Umbilical cord (tissue), 2 donors: ENCODE data around the gene AMDHD2. TPM values are rescaled to one million over a fixed set of nuclear protein-coding genes. Genes with fewer than 3 reads are reported as not detected.
A peak's percentile ranks its signal among the peaks of the same experiment; 100 is the strongest.

Source experiments
- DNase-seq: peaks from one replicate; pipeline ENCODE4 v3.0.0-alpha.2; 2015; ENCODE audit warnings: low spot score
- total RNA-seq: library from RNA; depleted of rRNA; stranded (reverse); fragments of >200 nt; gene quantifications from one replicate; pipeline ENCODE4 v1.2.3, GENCODE V29; 2014; ENCODE audit warnings: low replicate concordance; ENCODE audit not compliant: insufficient read depth

Gene AMDHD2
- total RNA-seq, 1 donor from 2014 or later = 11.8 TPM

DNA sequence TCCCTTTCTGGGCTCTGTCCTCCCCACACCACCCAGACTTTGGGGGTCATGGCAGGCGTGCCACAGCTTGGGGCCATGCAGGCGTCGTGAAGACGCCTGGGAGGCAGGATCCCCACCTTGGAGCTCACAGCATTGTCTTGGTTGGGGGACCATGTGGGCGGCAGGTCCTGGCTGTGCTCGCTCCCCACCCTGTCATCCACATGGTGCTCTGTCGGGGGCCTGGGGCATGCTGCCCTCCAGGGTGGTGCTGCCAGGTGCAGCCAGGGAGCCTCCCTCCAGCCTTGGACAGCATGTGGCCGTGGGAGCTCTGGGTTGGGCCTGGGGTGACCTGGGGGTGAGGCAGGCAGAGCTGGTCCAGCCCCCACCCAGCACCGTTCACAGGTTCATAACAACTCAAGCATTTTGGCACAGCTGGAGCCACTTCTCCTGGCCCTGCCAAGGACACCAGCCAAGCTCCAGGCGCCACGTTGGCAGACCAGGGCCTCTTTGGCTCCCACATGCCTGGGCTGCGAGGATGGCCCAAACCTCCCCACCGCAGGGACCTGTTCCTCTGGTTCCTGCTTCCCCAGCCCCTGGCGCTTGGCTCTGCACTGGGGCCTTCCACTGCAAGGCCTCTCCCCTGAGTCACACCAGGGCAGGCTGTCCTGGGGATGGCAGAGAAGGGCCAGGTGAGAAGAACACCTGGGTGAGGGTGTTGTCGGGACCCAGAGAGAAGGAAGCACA is 21.5 kb upstream of the AMDHD2 start:
- no peak for DNase-seq

DNA sequence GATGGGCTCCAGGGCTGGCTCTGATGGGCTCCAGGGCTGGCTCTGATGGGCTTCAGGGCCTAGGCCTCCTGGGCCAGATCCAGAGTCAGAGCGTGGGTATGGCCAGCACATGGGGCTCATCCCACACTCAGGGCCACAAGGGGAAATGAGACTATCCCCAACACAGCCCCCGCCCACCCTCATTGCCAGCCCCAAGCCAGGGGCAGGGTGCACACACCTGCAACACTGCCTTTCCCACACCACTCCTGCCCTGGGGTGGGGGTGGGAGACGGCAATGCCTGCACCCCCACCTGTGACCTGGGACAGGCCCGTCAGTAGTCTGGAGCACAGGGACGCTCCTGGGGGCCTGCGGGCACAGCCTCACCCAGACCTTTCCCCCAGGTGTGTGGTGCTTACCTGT is 20.7 kb upstream of the AMDHD2 start:
- DNase-seq = no peak

DNA sequence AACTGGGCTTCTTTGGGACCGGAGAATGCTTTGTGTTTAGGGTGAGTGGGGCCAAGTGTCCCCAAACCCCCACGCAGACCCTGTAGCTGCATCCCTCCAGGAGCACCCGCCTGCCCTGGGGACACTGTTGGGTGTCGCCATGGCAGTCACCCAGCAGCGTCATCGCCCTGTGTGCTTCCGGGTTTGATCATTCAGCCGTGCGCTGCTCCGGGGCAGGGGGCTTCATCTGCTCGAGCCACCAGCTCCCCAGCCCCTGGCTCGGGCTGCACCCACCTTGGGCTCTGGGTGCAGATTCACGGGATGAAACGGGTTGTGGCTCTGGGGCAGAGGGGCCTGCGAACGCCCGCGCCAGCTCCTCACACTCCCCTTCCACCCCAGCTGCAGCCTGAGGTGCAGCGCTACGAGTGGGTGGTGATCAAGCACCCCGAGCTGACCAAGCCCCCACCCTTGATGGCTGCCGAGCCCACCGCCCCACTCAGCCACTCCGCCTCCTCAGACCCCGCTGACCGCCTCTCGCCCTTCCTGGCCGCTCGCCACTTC is 20.2 kb upstream of the AMDHD2 start:
- no peak for DNase-seq

DNA sequence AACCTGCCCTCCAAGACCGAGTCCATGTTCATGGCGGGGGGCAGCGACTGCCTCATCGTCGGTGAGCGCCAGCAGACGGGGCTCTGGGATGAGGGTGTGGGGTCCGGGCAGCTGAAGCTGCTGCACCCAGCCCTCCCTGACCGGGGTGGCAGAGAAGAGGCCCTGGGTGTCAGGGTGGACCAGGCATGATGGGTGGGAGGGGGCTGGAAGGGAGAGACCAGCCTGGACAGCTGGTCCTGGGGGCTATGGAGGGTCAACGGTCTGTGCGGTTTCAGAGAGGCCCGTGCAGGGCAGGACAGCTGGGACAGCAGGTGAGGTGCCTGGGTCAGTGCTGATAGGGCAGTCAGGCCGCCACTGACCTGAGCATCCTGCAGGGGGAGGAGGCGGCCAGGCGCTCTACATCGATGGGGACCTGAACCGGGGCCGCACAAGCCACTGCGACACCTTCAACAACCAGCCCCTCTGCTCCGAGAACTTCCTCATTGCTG is 19.7 kb upstream of the AMDHD2 start:
- DNase-seq = no peak

DNA sequence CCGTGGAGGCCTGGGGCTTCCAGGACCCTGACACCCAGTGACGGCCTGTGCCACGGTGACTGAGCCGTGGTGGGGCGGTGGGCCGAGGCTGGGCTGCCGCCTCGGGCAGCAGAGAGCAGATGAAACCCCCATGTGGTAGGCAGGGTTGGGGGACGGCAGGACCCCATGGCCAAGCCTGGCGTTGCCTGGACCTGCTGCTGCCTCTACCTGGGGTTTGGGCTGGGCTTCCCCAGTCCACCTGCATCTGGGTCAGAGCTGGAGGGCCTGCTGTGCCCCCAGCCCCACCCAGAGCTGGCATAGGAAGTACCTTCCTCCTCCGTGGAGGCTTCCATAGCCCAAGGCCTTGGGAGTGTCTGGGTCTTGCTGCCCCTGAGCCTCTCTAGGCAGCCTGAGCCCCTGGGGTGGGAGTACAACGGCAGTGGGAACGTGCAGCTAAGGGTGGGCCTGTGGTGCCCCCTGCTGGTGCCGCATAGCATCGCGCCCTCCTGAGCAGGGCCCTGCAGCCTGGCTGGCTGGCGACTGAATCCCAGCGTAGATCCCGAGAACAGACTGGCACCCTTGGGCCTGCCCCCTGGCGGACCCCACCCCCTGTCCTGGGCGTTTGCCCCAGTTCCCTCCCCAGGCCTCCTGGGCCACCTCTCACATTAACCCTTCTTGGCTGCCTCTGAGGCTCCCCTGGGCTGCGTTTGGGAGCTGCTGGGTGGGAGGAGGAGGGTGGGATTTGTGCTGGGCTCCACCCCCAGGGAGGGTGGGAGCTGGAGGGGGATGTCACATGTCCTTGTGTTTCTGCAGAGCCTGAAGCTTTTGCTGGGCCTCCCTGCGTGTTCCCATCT is 19.0 kb upstream of the AMDHD2 start:
- peak; percentile 93 for DNase-seq

DNA sequence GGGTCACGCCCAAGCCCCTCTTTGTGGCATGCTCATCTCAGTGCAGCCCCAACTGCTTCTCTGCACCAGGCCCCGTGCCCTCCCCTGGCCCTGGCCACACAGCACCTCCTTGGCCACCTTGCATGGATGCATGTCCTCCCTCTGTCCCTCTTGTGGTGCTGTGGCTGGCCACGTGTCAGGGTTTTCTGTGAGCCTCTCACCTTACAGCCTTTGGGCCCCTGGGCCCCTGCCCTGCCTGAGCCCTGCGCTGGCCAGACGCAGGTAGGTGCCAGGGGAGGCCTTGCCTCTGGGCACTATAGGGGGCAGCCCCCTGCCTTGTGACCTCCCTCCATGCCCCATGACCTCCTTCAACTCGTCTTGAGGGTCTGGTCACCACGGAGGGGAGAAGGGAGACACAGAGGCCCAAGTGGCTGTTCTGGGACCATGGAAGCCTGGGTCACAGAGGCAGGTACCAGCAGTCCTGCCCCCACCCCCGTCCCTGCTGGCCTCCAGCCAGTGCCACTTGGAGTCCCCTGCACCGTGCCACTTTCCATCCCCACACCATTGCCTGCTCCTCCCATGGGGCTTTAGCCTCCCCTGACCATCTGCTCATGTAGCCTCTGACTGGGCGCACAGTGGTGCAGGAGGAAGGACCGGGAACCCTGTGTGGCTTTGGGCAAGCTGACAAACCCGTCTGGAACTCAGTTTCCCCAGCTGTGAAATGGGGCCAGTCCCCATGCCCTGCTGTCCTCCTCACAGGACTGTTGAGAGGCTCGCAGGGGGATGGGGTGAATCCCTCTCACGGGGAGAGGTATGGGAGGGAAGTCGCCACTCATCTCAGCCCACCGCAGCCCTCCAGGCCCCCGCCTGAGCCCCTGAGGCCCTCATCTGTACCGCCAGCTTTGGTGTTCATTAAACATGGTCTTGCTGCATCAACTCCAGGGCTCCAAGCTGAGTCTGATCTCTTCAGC is 17.9 kb upstream of the AMDHD2 start:
- DNase-seq = no peak

DNA sequence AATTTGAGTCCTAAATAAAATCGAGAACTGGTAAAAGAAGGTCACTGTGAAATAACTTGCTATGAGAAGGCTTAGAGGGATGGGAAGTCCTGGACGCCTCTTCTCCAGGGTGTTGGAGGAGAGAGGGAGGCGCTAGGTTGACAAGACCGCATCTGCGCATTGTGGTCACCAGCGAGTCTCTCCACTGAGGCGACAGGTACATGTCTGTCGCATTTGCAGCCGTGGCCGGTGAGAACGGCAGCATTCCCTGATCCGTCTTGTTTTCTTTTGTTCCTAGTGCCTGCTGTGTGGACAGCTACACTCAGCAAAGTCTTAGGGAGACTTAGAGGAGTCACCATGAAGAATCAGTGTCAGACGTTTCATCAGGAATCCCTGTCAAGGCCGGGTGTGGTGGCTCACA is 14.5 kb upstream of the AMDHD2 start:
- no peak for DNase-seq

DNA sequence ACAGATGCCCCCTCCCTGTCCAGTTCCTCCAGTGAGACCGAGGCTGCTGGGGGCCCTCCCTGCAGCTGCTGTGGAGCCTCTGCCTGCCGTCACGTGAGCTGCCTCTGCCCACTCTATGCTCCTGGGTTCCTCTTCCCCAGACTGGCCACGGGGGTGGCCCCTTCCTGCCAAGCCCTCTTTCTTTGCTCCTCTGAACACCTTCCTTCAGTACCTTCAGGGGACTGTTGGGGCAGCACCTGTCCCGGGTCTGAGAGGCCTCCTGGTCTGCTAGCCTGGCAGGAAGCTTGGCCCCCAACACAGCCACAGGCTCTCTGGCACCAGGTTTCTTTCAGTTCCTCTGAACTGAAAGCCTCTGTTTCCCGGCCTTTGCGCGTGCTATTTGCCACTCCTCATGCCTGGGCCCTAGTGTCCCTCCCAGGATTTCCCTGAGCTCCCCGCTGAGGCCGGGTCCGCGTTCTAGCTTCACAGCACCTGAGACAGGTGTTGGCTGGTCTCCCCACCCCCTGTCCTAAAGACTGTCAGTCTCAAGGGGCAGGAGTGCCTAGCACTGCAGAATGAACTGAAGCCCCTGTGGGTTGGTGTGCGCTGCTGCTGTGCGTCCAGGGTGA is 13.0 kb upstream of the AMDHD2 start:
- DNase-seq = no peak

DNA sequence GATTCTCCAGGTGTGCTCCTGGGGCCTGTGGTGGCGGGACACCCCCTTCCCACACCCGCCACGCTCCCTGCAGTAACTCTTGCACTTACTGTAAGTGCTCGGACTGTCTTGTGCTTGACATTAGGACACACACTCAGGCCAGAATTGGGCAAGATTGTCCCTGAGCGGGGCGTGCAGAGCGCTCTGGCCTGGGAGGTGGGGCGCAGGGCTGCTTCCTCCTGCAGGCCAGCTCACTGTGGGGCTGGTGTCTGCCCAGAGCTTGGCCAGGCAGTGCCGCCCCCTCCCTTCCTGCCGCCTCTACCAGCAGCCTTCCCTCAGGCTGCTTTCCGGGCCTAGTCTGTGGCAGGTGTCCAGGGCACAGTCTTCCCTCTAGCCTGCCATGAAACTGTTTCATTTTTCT is 12.5 kb upstream of the AMDHD2 start:
- DNase-seq = no peak

DNA sequence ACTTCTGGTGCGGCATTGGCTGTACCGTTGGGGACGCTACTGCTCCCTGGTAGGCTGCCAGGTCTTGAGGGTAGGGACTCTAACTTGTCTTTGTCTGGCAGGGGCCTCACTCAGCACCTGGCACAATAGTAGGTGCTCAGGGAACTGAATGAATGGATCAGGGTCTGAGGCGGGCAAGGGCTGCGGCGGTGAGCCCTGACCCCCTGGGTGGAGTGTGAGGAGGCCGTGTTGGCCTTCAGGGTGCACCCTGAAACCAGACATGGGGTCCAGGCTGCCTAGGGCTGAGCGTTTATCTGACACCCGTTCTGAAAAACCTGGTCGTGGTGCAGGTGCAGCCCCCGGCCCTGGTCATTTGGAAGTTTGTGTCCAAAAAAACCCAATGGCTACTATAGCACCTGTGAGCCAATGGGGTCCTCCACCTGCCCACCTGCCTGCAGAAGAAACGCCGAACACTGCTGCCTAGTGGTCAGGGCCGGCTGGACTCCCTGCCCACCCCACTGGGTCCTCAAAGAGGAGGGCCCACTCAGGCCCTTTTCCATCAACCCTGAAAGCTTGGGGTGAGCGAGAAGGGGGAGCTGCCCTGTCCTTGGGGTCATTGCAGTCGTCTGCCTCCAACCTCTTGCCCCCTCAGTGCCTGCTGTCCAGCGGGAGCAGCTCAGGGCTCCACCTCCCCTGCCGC is 11.3 kb upstream of the AMDHD2 start:
- no peak for DNase-seq

DNA sequence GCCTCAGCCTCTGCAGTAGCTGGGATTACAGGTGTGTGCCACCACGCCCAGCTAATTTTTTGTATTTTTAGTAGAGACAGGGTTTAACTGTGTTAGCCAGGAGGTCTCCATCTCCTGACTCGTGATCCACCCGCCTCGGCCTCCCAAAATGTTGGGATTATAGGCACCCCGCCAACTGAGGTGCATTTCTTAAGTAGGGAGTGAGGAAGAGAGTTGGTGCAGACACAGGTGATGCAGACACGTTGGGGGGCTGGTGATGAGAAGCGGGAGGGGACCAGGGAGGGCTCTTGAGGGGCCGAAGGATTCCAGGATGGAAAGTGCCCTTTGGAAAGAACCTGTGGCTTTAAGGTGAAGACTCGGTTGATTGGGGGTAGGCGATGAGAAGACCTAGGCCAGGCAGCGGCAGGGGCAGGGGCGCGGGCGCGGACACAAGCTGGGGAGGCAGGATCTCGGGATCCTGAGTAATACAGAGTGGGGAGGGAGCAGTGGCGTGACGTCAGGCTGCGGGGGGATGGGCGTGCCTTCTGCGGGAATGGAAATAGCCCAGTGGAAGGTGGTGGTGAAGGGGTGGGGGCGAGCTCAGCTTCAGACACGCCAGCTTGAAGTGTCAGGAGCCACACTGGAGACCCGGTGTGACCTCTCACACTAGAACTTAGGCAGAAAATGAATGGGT is 8.9 kb upstream of the AMDHD2 start:
- DNase-seq = no peak

DNA sequence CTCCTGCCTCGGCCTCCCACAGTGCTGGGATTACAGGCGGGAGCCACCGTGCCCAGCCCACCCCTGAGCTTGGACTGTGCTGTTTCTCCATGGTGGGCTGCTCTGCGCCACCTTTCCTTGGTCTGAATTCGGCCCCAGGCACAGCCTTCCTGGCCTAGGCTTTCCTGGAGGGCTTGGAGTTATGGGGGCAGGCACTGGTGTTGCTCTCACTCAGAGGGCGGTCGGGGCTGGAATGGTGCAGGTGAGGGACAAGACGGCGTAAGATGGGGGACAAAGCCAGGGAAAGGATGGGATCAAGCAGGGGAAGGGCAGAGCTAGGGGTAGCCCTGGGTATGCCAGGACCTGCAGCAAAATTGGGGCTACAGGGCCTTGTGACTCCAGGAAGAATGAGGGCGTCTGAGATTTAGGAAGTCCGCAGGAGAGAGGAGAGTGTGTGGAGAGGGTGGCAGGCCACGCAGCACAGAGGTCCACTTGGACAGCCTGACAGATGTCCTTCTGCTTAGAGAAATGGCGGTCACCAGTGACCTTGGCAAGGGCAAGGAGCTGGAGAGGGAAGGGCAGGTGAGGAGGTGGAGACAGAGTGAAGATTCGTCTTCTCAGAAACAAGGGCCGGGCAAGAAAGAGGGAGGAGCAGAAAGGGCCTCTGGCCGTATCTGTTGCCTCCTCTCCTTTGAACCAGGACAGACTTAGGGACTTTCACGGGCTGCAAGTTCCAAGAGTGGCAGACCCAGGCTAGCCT is 8.0 kb upstream of the AMDHD2 start:
- DNase-seq = no peak

DNA sequence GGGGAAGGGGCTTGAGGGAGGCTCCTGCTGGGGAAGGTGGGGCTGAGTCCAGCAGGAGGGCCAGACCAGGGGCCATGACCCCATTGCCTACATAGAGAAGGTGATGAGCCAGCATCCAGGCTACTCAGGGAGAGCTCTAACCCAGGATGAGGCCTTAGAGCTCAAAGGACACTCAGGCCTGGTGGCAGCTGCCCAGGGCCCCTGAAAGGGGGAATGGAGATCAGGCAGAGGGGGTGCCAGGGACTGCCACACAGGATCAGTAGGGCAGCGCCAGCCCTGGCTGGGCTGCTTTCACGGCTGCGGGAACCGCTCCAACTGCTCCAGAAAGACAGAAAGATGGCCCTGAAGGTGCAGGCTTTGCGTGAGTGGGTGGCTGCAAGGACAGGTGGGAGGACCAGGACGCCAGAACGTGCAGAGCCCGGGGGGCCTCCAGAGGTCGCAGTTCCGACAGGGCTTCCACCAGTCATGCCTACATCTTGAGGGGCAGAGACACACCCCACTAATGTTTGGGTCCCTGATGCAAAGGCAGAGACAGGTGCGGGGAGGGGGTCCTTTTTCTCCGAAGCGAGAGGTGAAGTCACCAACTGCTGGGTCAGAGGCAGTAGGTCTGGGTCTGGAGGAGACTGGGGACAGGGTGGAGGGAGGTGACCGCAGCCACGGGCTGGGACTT is 7.3 kb upstream of the AMDHD2 start:
- DNase-seq = no peak

DNA sequence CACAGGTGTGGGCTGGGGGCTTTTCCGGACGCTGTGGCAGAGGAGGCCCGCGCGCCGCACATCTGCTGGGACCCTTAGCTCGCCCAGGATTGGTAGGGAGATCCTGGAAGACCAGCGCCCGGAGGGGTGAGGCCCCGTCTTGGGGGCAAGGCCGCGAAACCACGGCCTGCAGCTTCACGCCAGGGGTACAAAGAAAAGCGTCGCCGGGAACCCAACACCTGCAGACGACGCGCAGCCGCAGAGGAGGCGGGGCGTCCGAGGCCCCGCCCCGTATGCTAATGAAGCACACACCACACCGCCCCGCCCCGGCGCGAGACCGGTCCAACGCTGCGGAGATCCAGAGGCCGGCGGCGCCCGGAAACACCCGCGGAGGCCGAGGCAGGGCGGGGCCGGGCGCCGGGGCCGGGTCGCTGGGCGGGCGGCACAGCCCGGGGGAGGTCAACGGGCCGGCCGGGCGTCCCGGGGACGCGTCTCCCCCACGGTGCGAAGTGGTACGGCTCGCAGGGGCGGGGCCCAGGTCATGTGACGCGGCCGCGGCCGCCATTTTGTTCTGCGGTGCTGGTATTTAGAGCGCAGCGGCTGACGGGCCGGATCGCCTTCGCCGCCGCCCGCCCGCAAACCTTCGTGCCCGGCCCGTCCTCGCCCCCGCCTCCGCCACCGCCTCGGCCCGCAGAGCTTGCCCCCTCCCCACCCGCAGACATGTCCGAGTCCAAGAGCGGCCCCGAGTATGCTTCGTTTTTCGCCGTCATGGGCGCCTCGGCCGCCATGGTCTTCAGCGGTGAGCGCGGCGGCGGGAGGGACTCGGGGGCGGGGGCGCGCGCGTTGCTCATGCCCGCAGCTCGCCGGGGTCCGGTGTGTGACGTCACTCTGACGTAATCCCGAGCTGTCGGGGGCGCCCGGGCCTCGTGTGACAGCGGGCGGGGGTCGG is 6.5 kb upstream of the AMDHD2 start, which contains the start of gene ATP6V0C:
Gene ATP6V0C, plus strand, starts transcription at position 548 of the 928 bp plus-strand sequence. Its CDS starts 152 bp downstream, at position 700.
- peak; percentile 92 for DNase-seq

DNA sequence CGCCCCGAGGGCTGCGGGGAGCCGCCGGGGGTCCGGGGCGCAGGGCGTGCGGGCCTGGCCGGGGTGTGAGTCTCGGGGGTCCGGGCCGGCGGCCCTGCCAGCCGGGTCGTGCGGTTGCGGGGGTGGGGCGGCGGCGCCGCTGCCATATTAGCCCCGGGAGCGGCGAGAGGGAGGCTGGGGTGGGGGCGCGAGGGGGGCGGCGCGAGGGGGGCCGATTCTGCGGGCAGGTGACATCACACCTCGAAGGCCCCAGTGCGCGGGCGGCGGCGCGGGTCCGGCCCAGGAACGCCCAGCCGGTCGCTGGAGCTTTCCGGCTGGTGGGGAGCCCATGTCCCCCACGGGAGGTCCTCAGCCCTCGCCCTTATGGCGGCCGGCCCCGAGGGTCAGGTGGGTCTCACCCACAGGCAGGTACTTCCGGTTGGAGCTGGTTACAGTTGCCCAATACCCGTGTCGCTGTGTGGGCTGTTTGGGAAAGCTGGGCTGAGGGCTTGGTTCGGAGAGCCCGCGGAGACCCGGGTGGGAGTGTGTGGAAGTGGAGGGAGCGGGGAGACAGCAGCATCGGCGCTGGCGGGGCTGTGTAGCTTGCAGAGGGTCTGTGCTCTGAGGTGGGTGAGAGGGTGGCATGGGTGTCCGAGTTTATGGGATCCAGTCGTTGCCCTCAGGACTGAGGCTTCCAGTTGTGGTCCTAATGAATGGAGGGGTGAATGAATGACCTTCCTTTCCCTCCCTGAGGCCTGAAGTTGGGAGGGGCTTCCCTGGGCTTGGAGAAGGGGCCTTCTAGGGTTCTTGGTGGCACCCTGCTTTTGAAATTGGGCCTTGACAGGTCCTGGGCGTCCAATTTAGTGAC is 5.6 kb upstream of the AMDHD2 start:
- no peak for DNase-seq

DNA sequence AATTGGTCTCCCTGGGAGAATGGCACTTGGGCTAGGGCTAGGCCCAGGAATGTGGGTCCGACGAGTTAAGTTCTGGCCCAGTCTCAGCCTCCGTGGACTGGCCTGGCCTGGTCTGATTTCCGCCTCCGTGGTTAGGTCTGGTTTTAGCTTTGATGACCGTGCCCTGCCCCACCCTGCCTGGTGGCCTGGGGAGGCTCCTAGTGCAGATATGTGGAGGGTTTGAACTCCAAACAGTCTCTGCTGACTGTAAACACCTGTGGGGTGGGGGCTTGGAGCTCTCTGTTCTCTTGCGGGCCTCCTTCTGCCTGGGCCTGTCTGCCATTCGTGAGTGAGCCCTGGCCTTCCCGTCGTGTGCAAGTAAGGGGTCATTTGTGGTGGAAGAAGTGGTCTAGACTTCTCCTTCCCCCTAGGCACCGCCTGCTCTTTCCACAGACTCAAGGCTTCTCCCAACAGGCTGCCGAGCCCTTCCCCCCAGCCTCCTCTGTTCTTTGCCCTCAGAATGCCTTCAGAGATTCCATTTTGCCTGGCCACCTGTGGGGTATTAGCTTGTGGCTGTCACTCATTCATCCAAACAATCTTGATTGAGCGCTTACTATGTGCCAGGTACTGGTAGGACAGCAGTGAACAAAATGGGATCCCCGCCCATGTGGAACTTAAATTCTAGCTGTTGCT is 4.9 kb upstream of the AMDHD2 start:
- DNase-seq = no peak
